Measurements from ENCODE around the gene DCC. TPM values are rescaled to one million over a fixed set of nuclear protein-coding genes. Genes with fewer than 3 reads are reported as not detected.

DCC gene
- total RNA-seq, 2 donors from 2014 or later, result 0.86 to 3.2 TPM

DNA sequence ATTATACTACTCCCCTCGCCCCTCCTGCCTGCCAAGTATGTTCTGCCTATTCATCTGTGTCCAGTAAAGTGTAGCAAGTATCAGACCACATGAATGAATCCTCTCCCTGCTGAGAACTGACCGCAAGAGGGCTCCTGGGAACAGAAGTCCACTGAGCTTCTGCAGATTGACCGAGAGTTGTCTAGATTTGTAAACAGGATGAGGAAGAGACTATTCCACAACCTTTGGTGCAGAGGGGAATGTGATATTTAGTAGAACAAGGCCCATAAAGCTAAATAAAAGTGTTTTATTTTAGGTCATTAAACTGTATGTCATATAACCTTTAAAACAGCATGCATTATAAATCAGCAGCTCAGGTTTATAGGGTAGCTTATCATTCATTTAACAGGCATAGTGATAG lies 377.0 kb downstream of the DCC start:
- no peak for DNase-seq (ENCODE audit: low spot score)
- intact Hi-C loops (cut with DNase I), result no loop called here

GRCh38 chr18:52722904-52723303 lies 382.9 kb downstream of the DCC start:
- intact Hi-C loops (cut with DNase I), result no loop called here
- DNase-seq (ENCODE audit: low spot score), result no peak

DNA sequence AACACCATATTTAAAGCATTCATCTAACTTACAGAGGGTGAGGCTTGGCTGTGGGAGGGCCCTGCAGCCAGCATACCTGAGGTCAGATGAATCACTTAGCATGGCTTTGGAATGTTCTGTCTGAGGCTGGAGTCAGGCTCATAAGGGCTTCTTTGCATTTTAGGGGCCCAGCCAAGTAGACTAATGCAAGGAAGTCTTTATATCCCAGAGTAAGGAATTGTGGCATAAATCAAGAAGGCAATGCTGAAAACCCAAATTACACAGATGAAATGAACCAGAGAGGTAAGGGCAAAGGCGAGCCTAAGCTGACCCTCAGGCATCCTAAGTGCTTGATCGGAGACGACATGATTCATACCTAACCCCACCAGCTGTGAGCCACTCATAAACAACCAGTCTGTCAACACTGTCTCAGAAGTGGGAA lies 383.6 kb downstream of the DCC start:
- no peak for DNase-seq (ENCODE audit: low spot score)
- intact Hi-C loops (cut with DNase I), result no loop called here

- DNase-seq (ENCODE audit: low spot score), result no peak
- intact Hi-C loops (cut with DNase I), result no loop called here
Measured at GRCh38 chr18:52730972-52731619, 391.1 kb downstream of the DCC start.

- intact Hi-C loops (cut with DNase I), result no loop called here
- no peak for DNase-seq (ENCODE audit: low spot score)
Measured at GRCh38 chr18:52738946-52739345, 398.9 kb downstream of the DCC start.

DNA sequence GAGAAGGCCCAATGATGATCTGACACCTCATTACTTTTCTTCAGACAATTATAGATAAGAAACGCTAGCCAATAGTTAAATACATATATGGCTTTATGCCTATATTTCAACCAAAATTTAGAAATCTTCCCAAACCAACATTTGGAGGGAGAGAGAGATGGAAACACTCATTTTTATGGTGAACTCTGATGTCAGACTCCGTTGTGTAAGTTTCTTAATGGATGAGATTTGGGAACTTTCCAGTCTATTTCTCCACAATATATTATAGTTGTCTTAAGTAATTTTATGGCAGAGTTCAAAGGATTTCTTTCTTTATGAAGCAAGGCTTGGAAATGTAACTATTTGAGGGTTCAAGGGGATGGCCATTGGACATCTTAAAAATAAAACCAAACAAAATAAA lies 407.0 kb downstream of the DCC start:
- no peak for DNase-seq (ENCODE audit: low spot score)
- intact Hi-C loops (cut with DNase I), result no loop called here

GRCh38 chr18:52747869-52748268 lies 407.9 kb downstream of the DCC start:
- intact Hi-C loops (cut with DNase I), result no loop called here
- DNase-seq (ENCODE audit: low spot score), result peak; percentile 54

DNA sequence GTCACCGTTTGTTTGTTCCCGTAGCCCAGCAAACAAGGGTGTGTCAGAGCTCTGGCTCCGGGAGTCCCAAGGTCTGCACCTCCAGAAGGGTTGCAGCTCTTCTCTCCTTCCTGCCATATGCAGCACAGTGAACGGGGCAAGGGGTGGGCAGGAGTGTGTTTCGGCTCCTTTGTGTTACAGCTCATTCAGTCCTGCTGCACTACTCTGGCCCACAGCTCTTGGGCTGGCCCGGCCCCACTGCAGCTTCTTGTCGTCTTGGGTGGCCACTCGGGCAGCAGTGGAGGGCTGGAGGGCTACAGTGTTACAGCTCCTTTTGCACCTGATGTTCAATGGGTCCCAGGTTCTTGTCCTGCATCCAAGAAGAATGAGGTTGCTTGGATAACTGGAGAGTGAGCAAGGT lies 408.3 kb downstream of the DCC start:
- intact Hi-C loops (cut with DNase I), result no loop called here
- DNase-seq (ENCODE audit: low spot score), result no peak

DNA sequence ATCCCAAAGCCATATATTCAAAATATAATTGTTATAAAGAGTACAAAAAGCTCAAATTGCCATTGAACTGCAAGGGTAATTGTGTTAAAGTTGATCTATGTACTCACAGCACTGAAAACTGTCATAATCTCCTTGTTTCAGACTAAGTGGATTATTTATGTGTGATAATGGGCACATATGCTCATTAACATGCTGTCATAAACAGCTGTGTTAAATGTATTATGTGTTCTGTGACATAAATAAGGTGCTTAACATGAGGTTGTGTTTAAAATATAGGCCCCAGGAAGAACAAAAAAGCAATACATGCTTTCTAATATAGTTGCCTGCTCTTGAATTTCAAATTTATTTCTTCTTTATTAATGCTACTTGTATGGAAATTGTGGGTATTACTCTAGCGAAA lies 409.5 kb downstream of the DCC start:
- intact Hi-C loops (cut with DNase I), result no loop called here
- no peak for DNase-seq (ENCODE audit: low spot score)

- DNase-seq (ENCODE audit: low spot score), result no peak
- intact Hi-C loops (cut with DNase I), result no loop called here
Measured at GRCh38 chr18:52750995-52751394, 411.0 kb downstream of the DCC start.

- intact Hi-C loops (cut with DNase I), result no loop called here
Measured at GRCh38 chr18:52764316-52764715, 424.3 kb downstream of the DCC start.

GRCh38 chr18:52766002-52766545 lies 426.1 kb downstream of the DCC start:
- no peak for DNase-seq (ENCODE audit: low spot score)
- intact Hi-C loops (cut with DNase I), result no loop called here

More at GRCh38 chr18:52764316-52764715, 424.3 kb downstream of the DCC start:
- no peak for DNase-seq (ENCODE audit: low spot score)

DNA sequence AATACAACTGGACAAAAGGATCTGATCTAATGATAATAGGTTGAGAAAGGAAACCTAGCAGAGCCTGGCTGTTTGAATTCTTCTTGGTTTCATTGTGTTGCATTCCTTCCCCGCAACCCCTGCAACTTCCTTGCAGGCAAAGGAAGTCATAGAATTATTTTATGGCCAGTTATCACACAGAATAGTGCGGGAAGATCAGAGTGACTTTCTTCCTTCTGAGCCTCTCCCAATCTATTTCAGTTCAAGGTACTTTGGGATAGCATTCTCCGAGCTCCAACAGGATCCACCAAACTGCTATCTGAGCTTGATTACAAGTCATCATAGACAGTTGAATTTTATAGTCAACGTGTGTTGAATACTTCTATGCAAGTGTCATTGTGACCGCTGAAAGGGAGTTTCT lies 441.1 kb downstream of the DCC start:
- intact Hi-C loops (cut with DNase I), result loop anchor here in 1 of 2 donors (1.0 kb wide), 1 partner anchor 29 kb away; no protein-coding TSS in a partner anchor
- no peak for DNase-seq (ENCODE audit: low spot score)

- intact Hi-C loops (cut with DNase I), result no loop called here
- DNase-seq (ENCODE audit: low spot score), result no peak
Measured at GRCh38 chr18:52791321-52791720, 451.3 kb downstream of the DCC start.

- no peak for DNase-seq (ENCODE audit: low spot score)
- intact Hi-C loops (cut with DNase I), result no loop called here
Measured at GRCh38 chr18:52812834-52813233, 472.8 kb downstream of the DCC start.

GRCh38 chr18:52813635-52814416 lies 473.8 kb downstream of the DCC start:
- intact Hi-C loops (cut with DNase I), result no loop called here
- no peak for DNase-seq (ENCODE audit: low spot score)

GRCh38 chr18:52815651-52816050 lies 475.7 kb downstream of the DCC start:
- intact Hi-C loops (cut with DNase I), result no loop called here
- no peak for DNase-seq (ENCODE audit: low spot score)

DNA sequence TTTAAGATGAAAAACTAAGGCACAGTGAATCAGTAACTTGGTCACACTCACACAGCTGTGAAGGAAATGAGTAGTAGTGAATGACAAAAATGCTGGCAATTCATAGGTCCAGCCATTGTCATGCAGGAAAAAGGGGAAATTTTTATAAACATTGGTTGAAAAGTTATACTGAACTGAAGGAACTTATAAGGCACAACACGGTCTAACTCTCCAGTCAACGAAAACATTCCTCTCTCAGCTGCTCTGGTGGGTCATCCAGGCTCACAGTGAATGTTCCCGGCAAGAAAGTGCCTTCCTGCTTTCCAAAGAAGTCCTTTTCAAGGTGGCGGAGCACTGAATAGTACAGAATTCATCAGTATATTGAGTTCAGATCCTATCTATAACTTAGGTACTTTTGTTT lies 476.1 kb downstream of the DCC start:
- no peak for DNase-seq (ENCODE audit: low spot score)
- intact Hi-C loops (cut with DNase I), result no loop called here

DNA sequence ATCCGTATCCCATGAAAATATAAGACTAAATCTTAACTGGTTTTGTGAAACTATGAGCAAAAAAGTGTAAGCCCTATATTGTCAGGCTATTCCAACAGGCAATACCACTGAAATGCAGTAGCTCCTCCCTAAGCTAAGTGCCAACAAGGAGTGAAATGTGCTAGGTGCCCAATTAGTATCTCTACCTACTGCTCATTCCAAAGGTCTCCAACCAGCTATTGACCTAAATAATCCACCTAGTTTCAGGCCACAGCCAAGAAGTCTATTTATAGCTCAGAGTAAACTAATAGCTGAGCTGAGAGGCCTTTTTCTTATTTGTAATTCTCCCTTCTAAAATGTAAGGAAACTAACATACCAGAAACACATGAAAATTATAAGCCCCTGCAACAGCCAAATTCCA lies 482.2 kb downstream of the DCC start:
- DNase-seq (ENCODE audit: low spot score), result no peak
- intact Hi-C loops (cut with DNase I), result no loop called here

- intact Hi-C loops (cut with DNase I), result no loop called here
Measured at GRCh38 chr18:52824126-52824525, 484.1 kb downstream of the DCC start.

DNA sequence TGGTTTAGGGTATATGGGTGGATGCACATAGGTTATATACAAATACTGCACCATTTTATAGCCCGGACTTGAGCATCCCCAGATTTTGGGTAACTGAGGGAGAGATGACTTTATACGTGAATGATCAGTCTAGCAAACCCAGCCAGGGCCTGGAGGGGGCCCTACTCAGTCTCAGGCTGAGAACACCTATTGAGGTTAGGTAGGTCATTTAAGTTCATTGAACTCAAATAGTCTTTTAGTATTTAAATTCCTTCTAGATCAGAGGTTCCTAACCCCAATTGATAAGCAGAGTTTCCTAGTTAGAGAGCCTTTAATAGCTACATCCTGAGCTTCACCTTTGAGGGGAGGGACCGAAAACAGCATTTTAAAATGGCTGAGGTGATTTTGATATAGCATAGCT lies 487.0 kb downstream of the DCC start:
- DNase-seq (ENCODE audit: low spot score), result no peak
- intact Hi-C loops (cut with DNase I), result no loop called here

More at GRCh38 chr18:52824126-52824525, 484.1 kb downstream of the DCC start:
- no peak for DNase-seq (ENCODE audit: low spot score)
